Measurements from ENCODE around the gene PIK3R5.

Gene PIK3R5

DNA sequence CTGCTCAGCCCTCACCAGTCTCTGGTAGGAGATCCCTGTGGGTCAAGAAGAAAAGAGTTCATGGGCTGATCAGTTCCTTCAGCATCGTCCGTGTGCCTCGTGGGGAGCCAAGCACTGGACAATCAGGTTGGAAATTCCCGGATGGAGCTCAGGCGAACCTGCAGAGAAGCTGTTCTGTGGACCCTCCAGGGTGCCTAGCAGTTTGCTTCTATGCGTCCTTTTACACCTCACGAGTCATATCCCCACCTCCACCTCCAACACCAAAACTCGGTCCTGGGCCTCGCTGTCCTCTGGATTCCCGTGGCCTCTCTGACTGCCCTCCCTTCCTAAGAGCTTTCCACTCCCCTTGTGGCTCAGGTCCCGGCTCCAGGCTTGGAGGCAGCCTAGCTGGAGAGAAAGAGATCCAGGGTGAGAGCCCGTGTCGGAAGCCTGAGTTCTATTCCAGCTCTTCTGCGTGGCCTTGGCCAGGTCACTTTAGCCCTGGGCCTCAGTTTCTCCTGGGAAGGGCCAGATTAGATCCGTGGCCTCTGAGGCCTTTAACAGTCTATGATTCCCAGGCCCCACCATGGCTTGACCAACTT is 71.8 kb downstream of the PIK3R5 start:
- no peak for DNase-seq (ENCODE audit: low spot score)
- no peak overlapping the region for H3K27ac ChIP-seq
- CTCF ChIA-PET: interaction anchor here (0.5 to 1.0 kb wide), 2 partner anchors 358 to 467 kb away, joined by 3 read pairs; no protein-coding TSS in a partner anchor
- TF ChIP-seq, protein P1, sequence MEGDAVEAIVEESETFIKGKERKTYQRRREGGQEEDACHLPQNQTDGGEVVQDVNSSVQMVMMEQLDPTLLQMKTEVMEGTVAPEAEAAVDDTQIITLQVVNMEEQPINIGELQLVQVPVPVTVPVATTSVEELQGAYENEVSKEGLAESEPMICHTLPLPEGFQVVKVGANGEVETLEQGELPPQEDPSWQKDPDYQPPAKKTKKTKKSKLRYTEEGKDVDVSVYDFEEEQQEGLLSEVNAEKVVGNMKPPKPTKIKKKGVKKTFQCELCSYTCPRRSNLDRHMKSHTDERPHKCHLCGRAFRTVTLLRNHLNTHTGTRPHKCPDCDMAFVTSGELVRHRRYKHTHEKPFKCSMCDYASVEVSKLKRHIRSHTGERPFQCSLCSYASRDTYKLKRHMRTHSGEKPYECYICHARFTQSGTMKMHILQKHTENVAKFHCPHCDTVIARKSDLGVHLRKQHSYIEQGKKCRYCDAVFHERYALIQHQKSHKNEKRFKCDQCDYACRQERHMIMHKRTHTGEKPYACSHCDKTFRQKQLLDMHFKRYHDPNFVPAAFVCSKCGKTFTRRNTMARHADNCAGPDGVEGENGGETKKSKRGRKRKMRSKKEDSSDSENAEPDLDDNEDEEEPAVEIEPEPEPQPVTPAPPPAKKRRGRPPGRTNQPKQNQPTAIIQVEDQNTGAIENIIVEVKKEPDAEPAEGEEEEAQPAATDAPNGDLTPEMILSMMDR (conservative IDR thresholded peaks at IDR 0.05; ENCODE audit: low read depth): no peak
- POLR2A ChIA-PET (ENCODE audit: low non-redundant PET): no interaction called here

DNA sequence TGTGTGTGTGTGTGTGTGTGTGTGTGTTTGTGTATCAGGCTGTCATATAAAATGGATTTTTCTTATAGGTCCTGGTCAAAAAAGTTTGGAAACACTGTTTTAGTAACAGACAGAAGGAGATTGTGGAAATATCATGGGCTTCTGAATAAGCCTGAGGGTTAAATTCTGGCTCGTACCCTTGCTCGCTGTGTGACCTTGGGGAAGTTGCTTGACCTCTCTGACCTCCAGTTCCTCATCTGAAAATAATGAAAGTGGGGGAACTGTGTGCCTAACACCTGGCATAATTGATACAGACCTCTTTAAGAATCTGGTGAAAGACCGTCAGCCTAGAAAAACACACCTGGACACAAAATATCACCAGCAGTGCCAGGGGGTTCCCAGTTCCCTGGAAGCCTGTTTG is 72.4 kb downstream of the PIK3R5 start:
- CTCF ChIA-PET: interaction anchor here (0.5 kb wide), 1 partner anchor 468 kb away, joined by 3 read pairs; no protein-coding TSS in a partner anchor
- POLR2A ChIA-PET (ENCODE audit: low non-redundant PET): no interaction called here
- TF ChIP-seq, protein P1 (conservative IDR thresholded peaks at IDR 0.05; ENCODE audit: low read depth): no peak
- no peak overlapping the region for H3K27ac ChIP-seq
- no peak for DNase-seq (ENCODE audit: low spot score)

DNA sequence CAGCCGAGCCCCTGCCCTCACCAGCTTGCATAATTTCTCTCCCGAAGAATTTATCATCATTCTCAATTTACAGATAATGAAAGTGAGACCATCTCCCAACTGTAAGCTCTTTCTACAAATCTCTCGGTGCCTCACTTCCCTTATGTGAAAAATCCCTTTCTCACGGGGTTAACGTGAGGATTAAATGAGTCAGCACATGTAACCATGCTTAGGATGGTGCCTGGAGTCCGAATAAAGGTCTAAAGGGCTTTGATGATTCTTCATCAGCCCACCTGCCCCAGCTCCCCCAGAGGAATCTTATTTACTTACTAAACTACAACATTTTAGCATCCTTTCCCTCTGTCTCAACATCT is 73.2 kb downstream of the PIK3R5 start:
- ChIA-PET CTCF (interaction anchor here (0.5 kb wide), 1 partner anchor 144 kb away, joined by 3 read pairs; no protein-coding TSS in a partner anchor), POLR2A (ENCODE audit: low non-redundant PET) (no interaction called here)
- TF ChIP-seq, protein P1 (conservative IDR thresholded peaks at IDR 0.05; ENCODE audit: low read depth): no peak
- DNase-seq (ENCODE audit: low spot score): no peak
- H3K27ac ChIP-seq: no peak overlapping the region

- H3K27ac ChIP-seq: no peak overlapping the region
- CTCF ChIA-PET: no interaction called here
- TF ChIP-seq, protein P1 (conservative IDR thresholded peaks at IDR 0.05; ENCODE audit: low read depth): no peak
- POLR2A ChIA-PET (ENCODE audit: low non-redundant PET): no interaction called here
- no peak for DNase-seq (ENCODE audit: low spot score)
These were observed 74.8 kb downstream of the PIK3R5 start for GRCh38 chr17:8890671-8891070.

DNA sequence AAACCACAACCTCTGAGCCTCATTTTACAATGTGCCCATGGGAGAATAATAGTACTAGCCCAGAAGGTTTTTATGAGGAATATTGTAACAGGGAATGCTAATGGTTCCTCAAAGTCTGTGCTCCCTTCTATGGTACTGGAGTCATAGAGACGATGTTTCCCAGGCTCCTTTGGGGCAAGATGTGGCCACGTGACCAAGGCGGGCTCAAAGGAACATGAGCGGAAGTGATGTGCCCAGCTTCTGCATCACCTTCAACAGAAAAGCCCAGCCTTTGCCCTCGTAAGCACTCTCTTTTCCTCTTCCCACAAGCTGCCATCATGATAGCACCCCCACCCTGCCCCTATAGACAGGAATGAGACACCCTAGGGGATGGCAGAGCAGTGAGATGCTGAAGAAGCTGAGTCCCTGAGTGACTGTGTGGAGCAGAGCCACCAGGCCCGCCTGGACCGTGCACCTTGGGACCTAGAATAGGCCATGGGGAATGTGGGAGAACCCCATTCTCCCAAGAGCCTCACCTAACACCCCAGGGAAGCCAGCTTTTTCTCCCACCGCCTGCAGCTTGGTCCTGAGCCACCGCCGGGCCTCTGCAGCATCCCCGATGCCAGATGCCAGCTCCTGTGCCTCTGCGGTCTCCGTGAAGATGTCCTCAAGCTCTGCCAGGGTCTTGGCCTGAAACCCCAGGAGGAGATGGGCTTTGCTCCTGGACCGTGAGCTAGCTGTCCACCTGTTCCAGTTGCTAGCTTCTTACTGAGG is 75.9 kb downstream of the PIK3R5 start:
- TF ChIP-seq, protein P1 (conservative IDR thresholded peaks at IDR 0.05; ENCODE audit: low read depth): no peak
- DNase-seq (ENCODE audit: low spot score): no peak
- POLR2A ChIA-PET (ENCODE audit: low non-redundant PET): no interaction called here
- CTCF ChIA-PET: interaction anchor here (0.6 to 1.7 kb wide), 4 partner anchors 89 to 381 kb away, joined by 4 to 9 read pairs (median 4); no protein-coding TSS in a partner anchor
- no peak overlapping the region for H3K27ac ChIP-seq

GRCh38 chr17:8888704-8889302 is 76.7 kb downstream of the PIK3R5 start:
- CTCF ChIA-PET: interaction anchor here (1.7 kb wide), 1 partner anchor 109 kb away, joined by 9 read pairs; no protein-coding TSS in a partner anchor

More at GRCh38 chr17:8888704-8889302, 76.7 kb downstream of the PIK3R5 start:
- DNase-seq (ENCODE audit: low spot score): no peak
- no peak overlapping the region for H3K27ac ChIP-seq
- POLR2A ChIA-PET (ENCODE audit: low non-redundant PET): no interaction called here
- TF ChIP-seq, protein P1 (conservative IDR thresholded peaks at IDR 0.05; ENCODE audit: low read depth): no peak
